Measurements from ENCODE around the gene SF1. TPM values are rescaled to one million over a fixed set of nuclear protein-coding genes. Genes with fewer than 3 reads are reported as not detected.
"Not testable (repeated sequence)": the region's sequence is repeated elsewhere in the genome, so short reads cannot be mapped to it uniquely, and the experiment has no call there.

Gene SF1
- total RNA-seq, 1 donor from 2014 or later = 687 TPM

DNA sequence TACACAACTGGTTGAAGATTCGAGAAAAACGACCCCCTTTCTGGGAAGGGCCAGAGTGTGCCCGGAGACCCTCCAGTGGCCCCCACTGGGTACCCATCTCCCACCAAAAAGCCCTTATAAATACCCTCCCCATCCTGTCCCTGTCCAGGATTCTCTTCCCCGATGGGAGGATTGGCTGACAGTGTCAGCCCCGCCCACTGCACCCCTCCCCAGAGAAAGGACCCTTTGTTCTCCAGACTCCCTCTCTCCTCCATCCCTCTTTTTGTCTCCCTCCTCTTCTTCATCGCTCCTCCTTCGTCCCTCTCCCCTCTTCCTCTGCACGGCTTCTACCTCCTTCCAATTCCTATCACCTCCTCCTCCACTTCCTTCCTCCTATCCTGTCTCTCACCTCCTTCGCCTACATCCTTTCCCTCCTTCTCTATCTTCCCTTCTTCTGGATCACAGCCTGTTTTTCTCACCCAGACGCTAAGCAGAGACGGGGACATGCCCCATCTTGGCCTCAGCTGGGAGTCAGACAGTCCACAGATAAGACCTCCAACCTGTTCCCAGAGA is 45.3 kb upstream of the SF1 start:
- H3K4me3 Mint-ChIP-seq = no peak overlapping the region

DNA sequence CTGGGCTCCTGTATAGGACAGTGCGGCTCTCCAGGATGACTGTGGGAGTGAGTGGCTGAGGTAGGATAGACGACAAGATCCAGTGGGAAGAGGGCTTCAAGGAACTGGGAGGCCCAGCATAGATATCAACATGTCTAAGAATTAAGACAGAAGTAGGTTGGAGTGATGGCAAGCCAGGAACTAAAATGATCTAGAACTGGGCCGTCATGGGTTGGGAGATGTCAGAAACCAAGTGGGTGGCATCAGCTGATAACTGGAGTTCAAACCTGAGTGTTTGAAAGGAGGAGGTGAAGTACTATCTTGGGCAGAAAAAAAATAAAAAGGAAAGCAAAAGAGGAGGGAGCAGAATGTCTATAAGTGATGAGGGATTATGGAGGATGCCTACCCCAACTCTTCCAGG is 39.1 kb upstream of the SF1 start:
- CTCF ChIA-PET = interaction anchor here (0.7 kb wide), 1 partner anchor 1922 kb away, joined by 3 read pairs; no protein-coding TSS in a partner anchor

More for the DNA sequence above, 45.3 kb upstream of the SF1 start:
- Mint-ChIP-seq H3K27me3 (no peaks in the 10 kb centered on the region), H3K4me1 (no peaks in the 10 kb centered on the region), H3K27ac (no peak overlapping the region), H3K36me3 (ENCODE audit: low read depth) (peaks cover 2% of the 10 kb centered on the region), H3K9me3 (no peaks in the 10 kb centered on the region)
- TF ChIP-seq, protein P1, sequence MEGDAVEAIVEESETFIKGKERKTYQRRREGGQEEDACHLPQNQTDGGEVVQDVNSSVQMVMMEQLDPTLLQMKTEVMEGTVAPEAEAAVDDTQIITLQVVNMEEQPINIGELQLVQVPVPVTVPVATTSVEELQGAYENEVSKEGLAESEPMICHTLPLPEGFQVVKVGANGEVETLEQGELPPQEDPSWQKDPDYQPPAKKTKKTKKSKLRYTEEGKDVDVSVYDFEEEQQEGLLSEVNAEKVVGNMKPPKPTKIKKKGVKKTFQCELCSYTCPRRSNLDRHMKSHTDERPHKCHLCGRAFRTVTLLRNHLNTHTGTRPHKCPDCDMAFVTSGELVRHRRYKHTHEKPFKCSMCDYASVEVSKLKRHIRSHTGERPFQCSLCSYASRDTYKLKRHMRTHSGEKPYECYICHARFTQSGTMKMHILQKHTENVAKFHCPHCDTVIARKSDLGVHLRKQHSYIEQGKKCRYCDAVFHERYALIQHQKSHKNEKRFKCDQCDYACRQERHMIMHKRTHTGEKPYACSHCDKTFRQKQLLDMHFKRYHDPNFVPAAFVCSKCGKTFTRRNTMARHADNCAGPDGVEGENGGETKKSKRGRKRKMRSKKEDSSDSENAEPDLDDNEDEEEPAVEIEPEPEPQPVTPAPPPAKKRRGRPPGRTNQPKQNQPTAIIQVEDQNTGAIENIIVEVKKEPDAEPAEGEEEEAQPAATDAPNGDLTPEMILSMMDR (IDR thresholded peaks at IDR 0.05) = no peak
- no peak for ATAC-seq (ENCODE audit: low read depth)
- ChIA-PET POLR2A (interaction anchor here (0.6 kb wide), 1 partner anchor 45 kb away, joined by 6 read pairs; no protein-coding TSS in a partner anchor), CTCF (no interaction called here)
- intact Hi-C loops (cut with micrococcal nuclease) = no loop called here
- DNase-seq = no peak

DNA sequence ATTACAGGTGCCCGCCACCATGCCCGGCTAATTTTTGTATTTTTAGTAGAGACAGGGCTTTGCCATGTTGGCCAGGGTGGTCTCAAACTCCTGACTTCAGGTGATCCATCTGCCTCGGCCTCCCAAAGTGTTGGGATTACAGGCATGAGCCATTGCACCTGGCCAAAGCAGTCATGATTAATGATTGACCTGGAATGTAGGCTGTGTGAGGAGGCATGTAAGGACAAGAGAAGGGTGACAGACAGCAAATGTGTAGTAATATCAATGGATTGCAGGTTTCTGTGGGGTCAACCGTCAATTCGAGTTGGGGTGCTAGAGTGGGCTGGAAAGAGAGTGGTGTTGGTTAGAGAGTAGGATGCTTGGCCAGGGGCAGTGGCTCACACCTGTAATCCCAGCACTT is 37.1 kb upstream of the SF1 start:
- CTCF ChIA-PET; intact Hi-C loops (cut with micrococcal nuclease); ATAC-seq (ENCODE audit: low read depth); H3K4me3 Mint-ChIP-seq; DNase-seq; H3K36me3 Mint-ChIP-seq (ENCODE audit: low read depth); H3K27ac Mint-ChIP-seq; H3K9me3 Mint-ChIP-seq; H3K27me3 Mint-ChIP-seq: not testable (repeated sequence)
- POLR2A ChIA-PET = interaction anchor here (0.5 to 1.1 kb wide), 6 partner anchors 13 to 1066 kb away, joined by 3 to 8 read pairs (median 4); partner anchors contain the start of gene MAP4K2
- H3K4me1 Mint-ChIP-seq = peaks cover 24% of the 10 kb centered on the region

More for the DNA sequence above, 39.1 kb upstream of the SF1 start:
- no peak for ATAC-seq (ENCODE audit: low read depth)
- H3K9me3 Mint-ChIP-seq = no peaks in the 10 kb centered on the region
- no peaks in the 10 kb centered on the region for H3K36me3 Mint-ChIP-seq (ENCODE audit: low read depth)
- TF ChIP-seq, protein P1 (IDR thresholded peaks at IDR 0.05) = no peak
- H3K27me3 Mint-ChIP-seq = no peaks in the 10 kb centered on the region
- POLR2A ChIA-PET = no interaction called here
- no peak overlapping the region for H3K27ac Mint-ChIP-seq
- H3K4me1 Mint-ChIP-seq = peaks cover 18% of the 10 kb centered on the region
- no peak overlapping the region for H3K4me3 Mint-ChIP-seq
- intact Hi-C loops (cut with micrococcal nuclease) = no loop called here
- no peak for DNase-seq

DNA sequence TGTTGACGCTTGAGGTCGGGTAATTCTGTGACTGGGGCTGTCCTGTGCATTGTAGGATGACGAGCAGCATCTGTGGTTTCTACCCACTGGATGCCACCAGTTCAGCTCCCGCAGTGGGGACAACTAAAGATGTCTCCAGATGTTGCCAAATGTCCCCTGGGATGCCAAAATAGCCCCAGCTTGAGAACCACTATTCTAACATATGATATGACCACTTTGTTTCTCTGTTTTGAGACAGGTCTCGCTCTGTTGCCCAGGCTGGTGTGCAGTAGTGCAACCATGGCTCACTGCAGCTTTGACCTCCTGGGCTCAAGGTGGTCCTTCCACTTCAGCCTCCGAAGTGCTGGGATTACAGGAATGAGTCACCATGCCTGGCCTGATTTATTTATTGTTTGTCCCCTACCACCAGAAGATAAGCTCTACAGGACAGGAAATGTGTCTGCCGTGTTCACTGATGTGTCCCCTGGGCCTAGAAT is 36.4 kb upstream of the SF1 start:
- ATAC-seq (ENCODE audit: low read depth) (peak; percentile 43), DNase-seq (no peak)
- peaks cover 3% of the 10 kb centered on the region for H3K36me3 Mint-ChIP-seq (ENCODE audit: low read depth)
- POLR2A ChIA-PET = interaction anchor here (0.5 to 1.1 kb wide), 7 partner anchors 12 to 688 kb away, joined by 3 to 9 read pairs (median 4); partner anchors contain the start of genes MAP4K2 and SF1
- peak overlapping the region; percentile 69 for H3K27ac Mint-ChIP-seq
- H3K9me3 Mint-ChIP-seq = no peaks in the 10 kb centered on the region
- peak overlapping the region; percentile 24 for H3K4me3 Mint-ChIP-seq
- no peaks in the 10 kb centered on the region for H3K27me3 Mint-ChIP-seq
- peaks cover 28% of the 10 kb centered on the region for H3K4me1 Mint-ChIP-seq
- intact Hi-C loops (cut with micrococcal nuclease) = no loop called here
- TF ChIP-seq, protein P1 (IDR thresholded peaks at IDR 0.05) = no peak
- CTCF ChIA-PET = interaction anchor here (0.7 to 0.8 kb wide), 2 partner anchors 28 to 30 kb away, joined by 3 to 4 read pairs; partner anchors contain the start of gene CDC42BPG

DNA sequence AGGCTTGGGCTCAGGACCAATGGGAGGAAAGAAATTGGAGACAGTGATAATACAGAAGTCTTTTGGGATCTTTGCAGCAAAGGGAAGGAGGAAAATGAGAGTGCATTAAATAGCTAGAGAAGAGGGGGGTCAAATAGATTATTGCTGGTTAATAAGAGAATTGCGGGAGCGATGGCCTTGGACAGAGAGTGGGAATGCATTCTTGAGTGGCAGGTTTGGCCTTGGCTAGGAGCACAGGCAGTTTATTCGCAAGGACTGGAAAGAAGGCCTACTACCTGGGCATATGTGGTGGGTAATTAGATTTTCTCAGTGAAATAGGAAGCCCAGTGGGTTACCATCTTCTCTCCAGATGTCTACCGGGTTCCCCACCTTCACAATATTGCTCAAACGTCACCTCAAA is 35.5 kb upstream of the SF1 start:
- H3K27me3 Mint-ChIP-seq = no peaks in the 10 kb centered on the region
- ChIA-PET POLR2A (interaction anchor here (0.6 to 0.9 kb wide), 5 partner anchors 32 to 395 kb away, joined by 3 to 5 read pairs (median 3); no protein-coding TSS in a partner anchor), CTCF (no interaction called here)
- DNase-seq (no peak), ATAC-seq (ENCODE audit: low read depth) (no peak)
- intact Hi-C loops (cut with micrococcal nuclease) = no loop called here
- H3K4me3 Mint-ChIP-seq = no peak overlapping the region
- TF ChIP-seq, protein P1 (IDR thresholded peaks at IDR 0.05) = no peak
- H3K27ac Mint-ChIP-seq = no peak overlapping the region
- peaks cover 3% of the 10 kb centered on the region for H3K36me3 Mint-ChIP-seq (ENCODE audit: low read depth)
- peaks cover 34% of the 10 kb centered on the region for H3K4me1 Mint-ChIP-seq
- H3K9me3 Mint-ChIP-seq = no peaks in the 10 kb centered on the region

Measured in activated B cell treated with CpG ODN at 0.5 μM for 24 hours (primary cell).